ELR (cell line): ENCODE results near the gene MOSPD3.

Experiments used
- DNase-seq: peaks from one replicate; pipeline ENCODE4 v3.0.0-alpha.2; 2015; ENCODE audit warnings: low read depth

Gene MOSPD3

GRCh38 chr7:100575746-100576383 is 36.5 kb upstream of the MOSPD3 start:
- no peak for DNase-seq

GRCh38 chr7:100576384-100576993 is 35.9 kb upstream of the MOSPD3 start:
- no peak for DNase-seq

GRCh38 chr7:100577103-100577502 is 35.2 kb upstream of the MOSPD3 start:
- no peak for DNase-seq

DNA sequence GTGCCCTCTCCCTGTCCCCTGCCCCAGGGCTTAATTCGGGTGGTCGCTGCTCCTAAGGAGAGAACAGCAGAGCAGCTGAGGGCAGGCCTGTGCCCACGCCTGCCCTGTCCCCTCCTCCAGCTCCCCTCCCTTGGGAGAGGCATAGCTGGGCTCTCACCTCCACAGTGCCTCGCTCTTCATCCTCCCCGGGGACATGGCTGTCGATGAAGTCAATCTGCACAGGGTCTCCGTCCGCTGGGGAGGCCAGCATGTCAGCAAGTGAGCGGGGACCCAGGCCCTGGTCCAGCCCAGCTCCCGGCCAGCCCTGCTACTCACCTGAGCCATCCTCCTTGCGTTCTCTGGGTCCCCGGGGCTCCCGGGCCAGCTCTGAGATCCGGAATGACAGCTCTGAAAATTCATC is 34.8 kb upstream of the MOSPD3 start:
- DNase-seq = no peak

DNA sequence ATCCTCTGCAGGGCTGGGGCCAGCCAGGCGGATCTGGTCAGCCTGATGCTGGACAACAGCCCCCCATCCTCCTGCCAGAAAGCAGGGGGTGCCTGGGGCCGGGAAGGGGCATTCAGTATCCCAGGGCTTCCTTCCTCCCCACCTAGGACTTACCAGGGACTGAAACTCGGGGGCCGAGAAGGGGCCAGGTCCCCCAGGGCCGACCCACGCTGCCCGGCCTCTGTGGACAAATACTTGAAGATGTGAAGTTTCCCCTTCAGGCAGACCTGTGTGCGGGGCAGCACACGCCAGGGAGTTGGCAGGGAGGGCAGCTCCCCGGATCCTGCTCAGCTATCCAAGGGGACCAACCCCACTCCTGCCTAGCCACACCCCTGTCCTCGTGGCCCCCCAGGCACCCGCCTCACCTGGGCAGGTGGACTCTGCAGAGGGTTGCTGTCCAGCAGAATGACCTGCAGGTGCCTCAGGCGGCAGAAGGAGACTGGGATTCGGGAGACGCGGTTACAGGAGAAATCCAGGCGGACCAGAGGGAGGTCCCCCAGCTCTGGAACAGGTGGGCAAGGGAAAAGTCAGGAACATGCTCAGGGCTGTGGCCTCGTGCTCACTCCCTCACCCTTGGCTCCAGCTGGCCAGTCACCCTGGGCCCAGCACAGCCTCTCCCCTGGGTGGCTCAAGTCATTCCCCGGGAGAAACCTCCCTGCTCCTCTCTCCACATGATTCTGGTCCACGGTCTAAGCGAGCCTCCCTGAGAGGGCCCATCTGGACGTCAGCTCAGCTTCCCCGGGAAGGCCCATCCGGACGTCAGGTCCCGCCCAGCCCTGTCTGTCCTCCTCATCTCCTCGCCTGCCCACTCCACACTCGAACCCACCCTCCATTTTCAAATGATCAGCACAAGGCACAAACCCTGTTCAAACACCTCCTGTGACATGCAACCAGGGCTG is 33.8 kb upstream of the MOSPD3 start:
- no peak for DNase-seq

DNA sequence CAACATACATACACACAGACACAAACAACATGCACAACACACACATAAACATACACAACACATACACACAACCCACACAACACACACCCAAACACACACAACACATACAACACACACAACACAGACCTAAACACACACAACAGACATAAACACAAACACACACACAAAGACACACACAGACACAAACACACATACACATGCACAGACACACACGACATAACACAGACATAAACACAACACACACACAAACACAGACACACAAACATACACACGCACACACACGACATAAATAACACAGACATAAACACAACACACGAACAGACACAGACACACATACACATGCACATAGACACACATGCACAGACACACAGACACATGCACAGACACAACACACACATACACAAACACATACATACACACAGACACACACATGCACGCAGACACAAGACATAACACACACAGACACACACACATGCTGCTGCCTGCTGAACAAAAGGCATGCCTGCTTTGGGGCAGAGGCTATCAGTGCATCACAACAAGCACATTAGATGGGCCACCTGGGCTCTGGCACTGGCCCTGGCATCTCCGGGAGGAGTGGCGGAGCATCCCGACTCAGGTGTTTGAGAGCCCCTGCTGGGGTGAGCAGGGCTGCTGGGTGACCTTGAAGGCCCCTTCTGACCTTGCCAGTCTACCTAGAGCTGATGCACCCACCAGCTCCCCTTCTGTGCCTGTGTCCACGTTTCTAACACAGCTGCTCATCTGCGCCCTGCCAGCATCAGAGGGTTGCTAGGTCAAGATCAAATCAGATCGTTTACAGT is 31.7 kb upstream of the MOSPD3 start:
- DNase-seq = no peak

- DNase-seq = no peak
Measured at GRCh38 chr7:100582041-100582579, 30.2 kb upstream of the MOSPD3 start.

DNA sequence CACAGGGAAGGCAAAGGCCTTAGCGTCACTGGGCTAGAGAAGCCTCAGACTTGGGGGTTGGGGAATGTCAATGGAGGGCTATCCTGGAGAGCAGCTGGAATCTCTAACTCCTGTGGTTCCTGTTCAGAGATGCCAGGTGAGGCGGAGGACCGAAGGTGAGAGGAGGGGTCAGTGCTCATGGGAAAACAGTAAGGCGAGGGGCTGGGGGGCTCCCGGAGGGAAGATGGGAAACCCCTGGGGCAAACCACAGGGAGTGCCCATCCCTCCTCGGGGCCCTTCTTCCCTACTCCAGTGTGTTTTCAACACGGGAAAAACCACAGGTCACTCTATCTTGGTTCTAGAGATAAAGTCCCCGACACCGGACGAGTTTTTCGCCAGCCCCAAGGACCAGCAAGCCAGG is 29.7 kb upstream of the MOSPD3 start:
- no peak for DNase-seq

GRCh38 chr7:100583132-100584053 is 28.9 kb upstream of the MOSPD3 start:
- DNase-seq = peak; percentile 54

DNA sequence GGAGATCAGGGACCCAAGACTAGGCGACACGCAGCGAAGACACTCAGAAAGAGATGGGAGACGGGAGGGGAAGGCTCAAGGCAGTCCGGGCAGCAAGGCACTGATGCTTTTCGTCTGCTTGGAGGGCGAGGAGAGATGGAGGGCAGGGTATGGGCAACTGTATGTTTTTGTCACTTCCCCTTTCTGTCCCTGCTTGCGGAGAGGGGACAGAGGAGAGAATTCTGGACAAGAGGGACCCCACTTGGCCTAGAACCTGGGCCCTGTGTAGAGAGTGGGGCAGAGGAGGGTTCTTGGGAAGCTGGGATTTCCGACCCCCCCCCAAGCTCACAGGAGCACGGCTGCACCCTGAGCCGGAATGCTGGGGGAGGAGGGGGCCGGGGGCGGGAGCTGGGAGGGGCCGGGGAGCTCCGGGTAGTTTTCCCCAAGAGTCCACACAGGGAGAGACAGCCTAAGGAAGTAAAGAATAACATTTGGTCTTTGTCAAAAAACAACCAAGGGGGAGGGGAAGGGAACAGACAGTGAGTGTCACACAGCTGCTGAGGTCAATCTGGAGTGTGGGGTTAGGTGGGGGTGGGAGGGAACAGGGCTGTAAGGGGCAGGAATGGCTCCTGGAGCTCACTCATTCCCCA is 28.2 kb upstream of the MOSPD3 start:
- DNase-seq = no peak

DNA sequence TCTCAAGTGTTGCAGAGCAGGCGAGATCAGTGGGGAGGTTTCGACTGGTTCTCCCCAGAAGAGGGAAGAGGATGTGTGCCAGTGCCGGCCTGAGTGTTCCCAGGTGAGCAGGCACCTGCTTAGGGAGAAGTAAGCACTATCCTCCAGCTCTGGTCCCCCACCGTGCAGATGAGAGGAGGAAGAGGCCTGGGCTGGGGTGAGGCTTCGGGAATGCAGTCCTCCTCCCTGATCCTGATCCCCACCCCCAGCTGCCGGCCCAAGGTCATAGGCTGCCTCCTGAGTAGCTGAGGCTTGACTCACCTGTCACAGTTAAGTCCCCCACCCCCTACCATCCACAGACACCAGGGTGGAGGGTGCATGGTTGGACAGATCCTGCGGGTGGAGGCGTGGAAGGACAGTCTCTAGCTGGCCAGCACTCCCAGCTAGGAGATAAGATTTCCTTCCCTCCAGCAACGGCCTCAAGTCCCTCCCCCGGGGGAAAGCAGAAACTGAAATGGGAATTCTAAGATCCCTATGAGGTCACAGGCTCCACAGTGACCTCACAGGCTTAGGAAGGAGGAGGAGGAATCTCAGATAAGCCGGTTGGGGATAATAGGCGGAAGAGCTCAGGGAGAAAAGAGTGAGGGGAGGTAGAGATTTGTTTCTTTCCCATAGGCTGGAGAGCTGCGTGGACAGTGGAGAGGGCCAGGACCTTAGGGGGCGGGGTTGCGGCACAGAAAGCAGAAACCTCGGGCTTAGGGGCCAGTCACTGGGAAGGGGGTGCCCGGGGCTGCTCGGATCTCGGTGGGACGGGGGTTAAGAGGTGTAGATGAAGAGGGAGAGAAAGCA is 27.4 kb upstream of the MOSPD3 start:
- DNase-seq = peak; percentile 70

- peak; percentile 45 for DNase-seq
Measured at GRCh38 chr7:100585511-100586265, 26.7 kb upstream of the MOSPD3 start, which contains the start of gene LRCH4. TSS of gene LRCH4 (minus strand) at chr7:100586129. CDS start at chr7:100586100, 29 bp downstream.

DNA sequence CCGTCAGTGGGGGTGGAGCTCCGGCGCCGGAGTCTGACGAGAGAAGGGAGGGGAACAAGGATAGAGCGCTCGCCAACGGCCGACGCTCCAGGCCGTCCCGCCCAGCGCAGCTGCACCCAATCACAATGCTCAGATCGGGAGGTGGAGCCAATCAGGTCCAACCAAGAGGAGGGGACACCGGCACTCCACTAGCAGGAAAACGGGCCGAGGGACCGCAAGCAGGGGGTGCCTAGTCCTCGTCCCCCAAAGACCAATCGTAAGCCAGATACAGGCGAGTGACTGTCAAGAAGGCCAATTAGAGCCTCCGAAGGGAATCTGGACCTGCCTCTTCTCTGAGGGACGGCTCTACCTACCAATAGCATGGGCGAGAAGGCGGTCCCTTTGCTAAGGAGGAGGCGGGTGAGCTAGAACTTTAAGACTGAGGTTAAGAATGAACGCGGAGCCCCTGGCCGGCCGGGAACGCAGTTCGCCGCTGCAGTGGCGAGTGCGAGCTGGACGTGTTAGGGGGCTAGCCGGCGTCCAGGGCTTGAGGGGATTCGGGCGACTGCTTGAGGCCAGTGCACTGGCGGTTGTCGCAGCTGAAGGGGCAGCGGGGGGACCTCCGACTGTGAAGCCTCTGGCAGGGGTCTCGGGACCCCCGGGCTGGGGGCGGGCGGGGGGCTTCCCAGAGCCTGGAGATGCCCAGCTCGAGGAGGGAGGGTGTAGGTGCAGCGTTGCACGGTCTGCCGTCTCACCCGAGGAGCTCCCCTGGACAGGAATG is 25.9 kb upstream of the MOSPD3 start, which contains the start of gene FBXO24:
Gene FBXO24, plus strand, starts transcription at position 63 of the 760 bp plus-strand sequence. Its CDS starts 298 bp downstream, at position 361.
- peak; percentile 99 for DNase-seq

GRCh38 chr7:100588438-100588837 is 23.9 kb upstream of the MOSPD3 start:
- peak; percentile 59 for DNase-seq

DNA sequence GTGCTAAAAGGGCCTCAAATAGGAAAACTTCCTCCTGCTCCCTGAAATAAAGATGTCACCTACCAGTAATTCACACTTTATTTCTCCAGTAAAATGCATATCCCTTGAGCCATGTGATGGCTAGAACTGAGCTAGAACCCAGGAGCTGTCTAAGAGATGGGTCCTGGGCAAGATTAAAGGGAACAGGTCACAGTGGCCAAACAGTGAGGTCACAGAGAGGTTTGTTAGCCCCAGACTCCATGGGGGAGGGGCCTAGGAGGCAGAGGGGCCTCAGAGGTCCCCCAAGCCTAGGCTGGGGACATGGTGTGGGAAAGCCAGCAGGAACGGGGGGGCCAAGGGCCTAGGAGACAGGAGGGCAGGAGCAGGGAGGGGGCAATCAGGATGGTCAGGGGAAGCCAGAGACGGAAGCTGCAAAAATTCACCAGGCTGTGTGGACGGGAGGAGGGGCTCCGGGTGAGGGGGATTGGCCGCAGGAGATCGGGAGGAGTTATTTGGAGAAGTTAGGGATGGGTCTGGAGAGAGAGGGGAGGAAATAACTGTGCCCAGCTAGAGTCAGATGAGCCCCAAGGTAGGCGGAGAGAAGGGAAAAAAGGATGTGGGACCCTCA is 22.9 kb upstream of the MOSPD3 start:
- DNase-seq = no peak

GRCh38 chr7:100590077-100590737 is 22.1 kb upstream of the MOSPD3 start:
- DNase-seq = no peak

DNA sequence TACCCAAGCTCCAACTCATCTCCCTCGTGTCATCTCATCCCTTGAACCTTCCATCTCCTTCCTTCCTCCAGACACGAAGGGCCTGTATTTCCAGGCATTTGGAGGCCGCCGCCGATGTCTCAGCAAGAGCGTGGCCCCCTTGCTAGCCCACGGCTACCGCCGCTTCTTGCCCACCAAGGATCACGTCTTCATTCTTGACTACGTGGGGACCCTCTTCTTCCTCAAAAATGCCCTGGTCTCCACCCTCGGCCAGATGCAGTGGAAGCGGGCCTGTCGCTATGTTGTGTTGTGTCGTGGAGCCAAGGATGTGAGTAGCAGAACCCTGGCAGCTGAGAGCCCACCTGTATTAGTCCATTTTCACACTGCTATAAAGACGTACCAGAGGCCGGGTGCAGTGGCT is 20.7 kb upstream of the MOSPD3 start:
- DNase-seq = no peak
